VCaP (cell line): ENCODE results near the gene PXYLP1.
"Not testable (repeated sequence)": the region's sequence is repeated elsewhere in the genome, so short reads cannot be mapped to it uniquely, and the experiment has no call there.

Experiments used
- H3K27ac ChIP-seq: fragments of 450-650 bp; 2 replicates; pipeline ENCODE4 v1.5.1; 2017
- TF ChIP-seq, protein P1 (sequence below): fragments of 450-650 bp; conservative IDR thresholded peaks from 2 replicates; pipeline ENCODE4 v1.5.1; 2017; ENCODE audit warnings: mild to moderate bottlenecking, moderate library complexity

The PXYLP1 gene

DNA sequence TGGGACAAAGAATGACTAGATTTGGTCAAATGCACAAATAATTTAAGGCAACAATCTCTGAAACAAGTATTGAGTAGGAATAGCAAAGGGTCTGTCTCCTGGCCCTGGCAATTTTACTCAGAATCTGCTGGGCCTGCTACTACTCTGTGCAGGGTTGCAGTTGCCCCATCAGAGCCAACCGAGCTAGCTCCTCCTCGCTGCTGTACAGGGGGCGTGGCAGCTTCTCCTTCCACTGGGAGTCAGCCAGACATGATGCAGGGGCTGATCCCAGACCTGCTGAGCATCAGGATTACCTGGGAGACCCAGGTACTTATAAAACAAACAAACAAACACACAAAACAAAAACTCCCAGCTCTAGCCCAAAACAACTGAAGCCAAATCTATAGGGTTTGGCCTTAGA is 30.5 kb upstream of the PXYLP1 start:
- no peak overlapping the region for H3K27ac ChIP-seq
- TF ChIP-seq, protein P1, sequence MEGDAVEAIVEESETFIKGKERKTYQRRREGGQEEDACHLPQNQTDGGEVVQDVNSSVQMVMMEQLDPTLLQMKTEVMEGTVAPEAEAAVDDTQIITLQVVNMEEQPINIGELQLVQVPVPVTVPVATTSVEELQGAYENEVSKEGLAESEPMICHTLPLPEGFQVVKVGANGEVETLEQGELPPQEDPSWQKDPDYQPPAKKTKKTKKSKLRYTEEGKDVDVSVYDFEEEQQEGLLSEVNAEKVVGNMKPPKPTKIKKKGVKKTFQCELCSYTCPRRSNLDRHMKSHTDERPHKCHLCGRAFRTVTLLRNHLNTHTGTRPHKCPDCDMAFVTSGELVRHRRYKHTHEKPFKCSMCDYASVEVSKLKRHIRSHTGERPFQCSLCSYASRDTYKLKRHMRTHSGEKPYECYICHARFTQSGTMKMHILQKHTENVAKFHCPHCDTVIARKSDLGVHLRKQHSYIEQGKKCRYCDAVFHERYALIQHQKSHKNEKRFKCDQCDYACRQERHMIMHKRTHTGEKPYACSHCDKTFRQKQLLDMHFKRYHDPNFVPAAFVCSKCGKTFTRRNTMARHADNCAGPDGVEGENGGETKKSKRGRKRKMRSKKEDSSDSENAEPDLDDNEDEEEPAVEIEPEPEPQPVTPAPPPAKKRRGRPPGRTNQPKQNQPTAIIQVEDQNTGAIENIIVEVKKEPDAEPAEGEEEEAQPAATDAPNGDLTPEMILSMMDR, result no peak

DNA sequence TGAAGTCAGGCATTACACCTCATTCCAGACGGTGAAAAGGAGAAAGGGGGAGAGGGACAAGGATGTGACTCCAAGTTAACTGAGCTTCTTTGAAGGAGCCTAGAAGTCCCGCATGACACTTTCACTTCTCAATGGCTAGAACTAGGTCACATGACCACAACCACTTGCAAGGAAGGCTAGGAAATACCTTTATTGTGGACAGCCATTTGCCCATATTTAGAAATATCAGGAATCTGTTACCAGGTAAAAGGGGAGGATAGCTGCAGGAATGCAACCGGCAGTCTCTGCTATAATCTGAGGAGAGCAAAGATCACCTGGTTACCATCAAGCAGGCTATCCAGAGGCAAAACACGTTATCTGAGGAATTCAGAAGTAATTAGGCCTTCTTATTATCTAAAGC is 28.9 kb upstream of the PXYLP1 start:
- TF ChIP-seq, protein P1, result no peak
- H3K27ac ChIP-seq, result no peak overlapping the region

DNA sequence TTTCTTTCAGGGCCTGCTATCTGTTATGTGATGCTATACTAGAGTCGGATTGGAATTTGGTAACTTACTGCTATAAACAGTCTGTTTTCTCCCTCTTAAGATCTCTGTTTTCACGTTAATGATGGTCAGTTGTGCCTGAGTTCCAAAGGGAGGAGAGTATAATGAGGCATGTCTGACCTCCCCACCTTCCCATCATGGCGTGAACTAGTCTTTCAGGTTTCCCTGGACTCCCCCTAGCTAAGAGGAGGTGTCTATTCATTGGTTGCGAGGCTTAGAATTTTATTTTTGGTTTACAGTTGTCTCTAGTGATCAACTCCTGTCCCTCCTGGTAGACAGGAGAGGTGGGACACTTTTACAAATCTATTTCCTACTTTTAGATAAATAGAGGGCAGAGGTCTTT is 27.8 kb upstream of the PXYLP1 start:
- H3K27ac ChIP-seq, result no peak overlapping the region
- TF ChIP-seq, protein P1, result no peak

DNA sequence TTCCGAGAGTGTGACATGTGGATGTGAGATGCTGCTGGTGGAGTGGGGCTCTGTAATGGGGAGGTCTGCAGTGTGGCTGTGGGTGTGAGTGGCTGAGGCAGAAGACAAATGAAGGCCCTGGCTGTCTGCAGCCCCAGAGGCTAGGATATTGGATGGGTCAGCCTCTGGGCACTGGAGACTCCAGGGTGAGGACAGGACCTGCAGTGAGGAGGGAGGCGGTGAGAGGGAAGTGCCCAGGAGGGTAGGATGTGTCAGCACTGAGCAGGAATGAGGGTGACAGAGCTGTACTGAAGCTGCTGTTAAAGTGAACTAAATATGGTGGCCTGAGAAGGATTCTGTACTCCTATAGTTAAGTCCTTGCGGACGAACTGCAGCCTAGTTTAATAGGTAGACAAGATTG is 27.3 kb upstream of the PXYLP1 start:
- H3K27ac ChIP-seq, result no peak overlapping the region
- TF ChIP-seq, protein P1, result no peak

DNA sequence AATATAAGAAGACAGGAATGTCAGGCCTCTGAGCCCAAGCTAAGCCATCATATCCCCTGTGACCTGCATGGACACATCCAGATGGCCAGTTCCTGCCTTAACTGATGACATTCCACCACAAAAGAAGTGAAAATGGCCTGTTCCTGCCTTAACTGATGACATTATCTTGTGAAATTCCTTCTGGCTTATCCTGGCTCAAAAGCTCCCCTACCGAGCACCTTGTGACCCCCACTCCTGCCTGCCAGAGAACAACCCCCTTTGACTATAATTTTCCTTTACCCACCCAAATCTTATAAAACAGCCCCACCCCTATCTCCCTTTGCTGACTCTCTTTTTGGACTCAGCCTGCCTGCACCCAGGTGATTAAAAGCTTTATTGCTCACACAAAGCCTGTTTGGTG is 20.3 kb upstream of the PXYLP1 start:
- H3K27ac ChIP-seq, result not testable (repeated sequence)

DNA sequence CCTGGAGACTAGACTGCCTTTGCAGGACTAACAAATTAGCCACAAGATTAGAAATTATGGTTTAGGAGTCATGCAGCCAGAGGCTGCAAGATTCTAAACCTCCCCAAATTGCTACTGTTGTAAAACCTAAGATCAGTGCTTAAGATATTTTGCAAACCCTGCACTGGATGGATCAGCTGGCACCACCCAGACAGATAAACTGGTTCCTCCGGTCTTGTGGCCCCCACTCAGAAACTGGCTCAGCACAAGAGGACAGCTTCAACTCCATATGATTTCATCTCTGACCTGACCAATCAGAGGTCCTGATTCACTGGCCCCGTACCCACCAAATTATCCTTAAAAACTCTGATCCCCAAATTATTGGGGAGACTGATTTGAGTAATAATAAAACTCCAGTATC is 19.5 kb upstream of the PXYLP1 start:
- no peak overlapping the region for H3K27ac ChIP-seq
- TF ChIP-seq, protein P1, result no peak

DNA sequence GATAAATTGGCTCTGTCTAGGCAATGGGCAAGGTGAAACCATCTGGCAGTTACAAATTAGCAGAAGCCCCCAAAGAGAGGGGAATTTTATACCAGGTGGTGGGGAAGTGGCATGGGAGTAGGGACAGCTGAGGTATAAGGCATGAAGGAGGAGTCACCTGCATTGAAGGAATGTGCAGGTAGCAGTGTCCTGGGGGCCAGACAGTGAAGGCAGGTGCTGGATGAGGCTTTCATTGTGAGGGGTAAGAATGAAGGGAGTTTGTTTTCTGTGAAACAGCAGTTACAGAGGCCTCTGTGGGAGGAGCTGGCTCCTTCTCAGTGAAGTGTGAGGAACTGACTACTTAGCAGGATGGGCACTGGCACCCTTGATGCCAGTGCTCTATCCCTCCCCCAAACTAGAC is 19.1 kb upstream of the PXYLP1 start:
- H3K27ac ChIP-seq, result no peak overlapping the region
- TF ChIP-seq, protein P1, result no peak

DNA sequence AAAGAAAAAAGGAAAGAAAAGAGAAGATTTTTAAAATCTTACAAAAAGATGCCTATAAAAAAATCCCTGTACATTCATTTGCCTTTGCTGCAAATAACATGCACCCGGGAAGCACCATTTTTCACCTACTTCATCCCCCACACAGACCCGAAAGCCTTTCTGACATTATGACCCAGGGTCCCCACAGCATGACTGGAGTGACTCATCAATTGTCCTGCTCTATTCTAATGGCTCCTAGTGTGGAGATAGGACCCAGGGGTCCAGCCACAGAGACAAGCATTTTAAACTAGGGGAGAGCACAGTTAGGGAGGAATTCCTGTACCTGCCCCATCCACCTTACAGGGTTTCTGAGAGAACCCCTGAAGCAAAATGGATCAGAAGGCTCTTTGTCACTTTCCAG is 14.7 kb upstream of the PXYLP1 start:
- TF ChIP-seq, protein P1, result no peak
- no peak overlapping the region for H3K27ac ChIP-seq
